NCI-H748 treated with DMSO at 0.1 percent for 48 hours (cell line): ENCODE measurements around the gene NAPSA.
A peak's percentile ranks its signal among the peaks of the same experiment; 100 is the strongest.

Experiments
- DNase-seq: peaks from one replicate; lab custom pipeline; 2025; lab: John Stamatoyannopoulos, UW

Gene NAPSA

DNA sequence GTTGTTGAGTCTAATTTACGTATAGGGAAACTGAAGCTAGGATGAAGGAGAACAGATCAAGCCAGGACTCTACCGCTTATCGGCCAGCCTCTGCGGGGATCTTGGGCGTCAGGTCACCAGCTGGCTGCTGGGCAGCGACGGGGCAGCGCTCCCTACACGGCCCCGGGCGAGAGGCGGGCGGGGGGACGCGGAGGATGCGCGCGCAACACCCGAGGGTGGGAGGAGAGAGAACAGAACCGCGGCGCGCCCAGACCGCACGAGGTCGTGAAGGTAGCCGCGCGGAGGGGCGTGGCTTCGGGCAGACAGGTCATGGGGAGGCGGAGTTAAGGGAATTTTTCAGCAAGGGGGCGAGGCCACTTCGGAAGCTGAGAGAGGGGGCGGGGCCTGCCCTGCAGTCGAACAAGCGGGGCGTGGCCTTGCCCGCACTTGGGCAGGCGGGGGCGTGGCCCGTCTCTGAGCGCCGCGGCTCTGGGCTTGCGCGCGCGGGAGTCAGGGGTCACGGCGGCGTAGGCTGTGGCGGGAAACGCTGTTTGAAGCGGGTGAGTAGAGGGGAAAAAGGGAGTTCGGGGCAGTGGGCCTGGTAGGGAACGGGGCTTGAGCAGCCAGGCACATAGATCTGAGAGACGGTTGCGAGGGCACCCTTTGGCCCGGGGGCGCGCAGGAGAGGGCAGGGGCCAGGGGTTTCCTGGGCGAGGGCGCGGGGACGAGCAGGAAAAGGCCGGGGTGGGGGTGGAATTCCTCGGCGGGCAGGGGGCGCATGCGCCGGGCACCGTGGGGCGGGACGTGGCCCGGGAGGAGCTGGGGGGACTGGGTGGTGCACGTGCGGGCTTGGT, 18.6 kb upstream of the NAPSA start, which contains the start of gene POLD1:
TSS of gene POLD1 (plus strand) at position 496 of the 833 bp plus-strand sequence. CDS start 14,505 bp downstream, outside the sequence.
- peak; percentile 99 for DNase-seq

DNA sequence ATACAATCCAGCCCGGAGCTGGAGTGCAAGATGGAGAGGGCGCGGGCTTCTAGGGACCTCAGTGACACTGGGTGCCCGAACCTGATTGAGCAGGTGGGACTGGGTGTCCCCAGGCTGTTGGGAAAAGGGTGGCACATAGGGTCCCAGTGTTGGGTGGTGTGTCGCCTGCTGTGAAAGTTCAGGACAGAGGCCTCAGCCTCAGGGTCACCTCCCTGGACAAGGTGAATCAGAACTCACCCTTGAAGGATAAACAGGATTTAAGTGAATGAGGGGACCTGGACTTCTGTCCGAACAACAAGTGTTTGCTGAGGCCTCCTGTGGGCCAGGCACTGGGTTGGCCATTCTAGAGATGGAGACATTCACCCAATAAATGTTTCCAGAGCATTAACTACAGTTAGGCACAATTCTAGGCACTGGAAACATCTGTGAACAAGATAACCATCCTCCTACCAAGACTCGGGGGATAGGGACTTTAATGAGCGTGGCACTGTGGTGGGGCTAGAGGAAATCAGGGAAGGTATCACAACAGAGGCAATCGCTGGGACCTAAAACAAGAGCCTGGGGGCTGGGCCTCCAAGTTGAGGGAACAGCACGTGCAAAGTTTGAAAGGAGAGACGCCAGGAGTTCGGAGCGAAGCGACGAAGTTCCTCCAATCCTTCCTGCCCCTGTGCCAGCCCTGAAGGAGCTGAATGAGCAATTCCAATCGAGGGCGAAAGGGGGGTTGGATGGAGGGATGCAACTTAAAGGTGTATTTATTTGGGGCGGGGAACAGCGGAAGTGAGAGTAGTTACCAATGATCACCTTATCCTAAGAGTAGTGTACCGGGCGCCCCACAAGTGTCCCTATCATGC, 17.8 kb upstream of the NAPSA start:
- no peak for DNase-seq

DNA sequence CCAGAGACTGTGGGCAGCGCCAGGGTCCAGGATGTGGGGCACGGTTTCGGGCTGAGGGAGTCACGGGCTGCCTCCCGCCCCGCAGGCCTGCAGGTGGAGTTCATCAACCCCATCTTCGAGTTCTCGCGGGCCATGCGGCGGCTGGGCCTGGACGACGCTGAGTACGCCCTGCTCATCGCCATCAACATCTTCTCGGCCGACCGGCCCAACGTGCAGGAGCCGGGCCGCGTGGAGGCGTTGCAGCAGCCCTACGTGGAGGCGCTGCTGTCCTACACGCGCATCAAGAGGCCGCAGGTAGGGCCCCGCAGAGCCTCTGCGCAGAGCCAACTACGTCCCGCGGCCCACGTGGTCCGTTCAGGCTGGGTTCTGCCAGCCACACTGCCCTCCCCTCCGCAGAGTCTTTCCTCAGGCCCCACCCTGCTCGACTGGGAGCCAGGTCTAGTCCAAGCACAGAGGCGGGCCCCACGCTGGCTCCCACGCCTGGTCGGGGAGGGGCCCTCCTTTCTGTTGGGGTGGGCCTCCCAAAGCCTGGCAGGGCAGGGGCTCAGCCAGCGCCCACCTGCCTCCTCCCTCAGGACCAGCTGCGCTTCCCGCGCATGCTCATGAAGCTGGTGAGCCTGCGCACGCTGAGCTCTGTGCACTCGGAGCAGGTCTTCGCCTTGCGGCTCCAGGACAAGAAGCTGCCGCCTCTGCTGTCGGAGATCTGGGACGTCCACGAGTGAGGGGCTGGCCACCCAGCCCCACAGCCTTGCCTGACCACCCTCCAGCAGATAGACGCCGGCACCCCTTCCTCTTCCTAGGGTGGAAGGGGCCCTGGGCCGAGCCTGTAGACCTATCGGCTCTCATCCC, 16.7 kb upstream of the NAPSA start:
- no peak for DNase-seq

DNA sequence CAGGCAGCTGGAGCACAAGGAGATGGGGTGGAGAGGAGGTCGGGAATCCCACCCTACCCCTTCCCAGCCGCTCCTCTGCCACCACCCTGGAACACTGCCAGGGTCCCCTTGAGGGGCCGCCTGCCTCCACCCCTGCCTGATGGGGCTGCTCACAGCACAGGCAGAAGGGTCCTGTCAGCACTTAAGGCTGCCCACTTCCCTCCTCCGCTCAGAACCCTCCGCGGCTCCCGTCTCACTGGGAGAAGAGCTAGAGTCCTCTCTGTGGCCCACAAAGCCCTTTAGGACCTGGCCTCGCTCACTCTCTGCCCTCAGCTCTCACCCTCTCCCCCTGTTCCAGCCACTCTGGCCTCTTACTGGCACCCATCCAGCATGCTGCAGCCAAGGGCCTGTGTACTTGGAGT, 15.3 kb upstream of the NAPSA start:
- no peak for DNase-seq

DNA sequence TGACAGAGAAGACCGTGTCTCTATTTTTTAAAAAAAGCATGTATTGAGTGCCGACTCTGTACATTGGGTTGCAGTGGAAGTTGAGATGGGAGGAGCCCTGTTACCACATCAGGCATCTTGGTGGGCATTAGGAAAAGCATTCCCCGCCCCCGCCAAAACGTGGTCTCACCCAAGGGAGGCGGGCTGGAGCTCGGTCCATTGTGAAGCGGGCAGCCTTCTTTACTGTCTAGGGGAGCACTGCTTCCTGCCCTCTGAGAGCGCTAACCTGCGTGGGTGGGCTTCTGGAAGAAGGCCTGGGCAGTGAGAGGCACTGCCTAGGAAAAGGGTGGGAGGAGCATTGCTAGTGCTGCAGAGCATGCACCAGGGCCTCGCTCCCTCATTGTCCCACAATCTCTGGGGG, 14.7 kb upstream of the NAPSA start:
- no peak for DNase-seq

GRCh38 chr19:50379602-50380001, 14.2 kb upstream of the NAPSA start:
- no peak for DNase-seq

GRCh38 chr19:50378863-50379236, 13.4 kb upstream of the NAPSA start:
- no peak for DNase-seq

DNA sequence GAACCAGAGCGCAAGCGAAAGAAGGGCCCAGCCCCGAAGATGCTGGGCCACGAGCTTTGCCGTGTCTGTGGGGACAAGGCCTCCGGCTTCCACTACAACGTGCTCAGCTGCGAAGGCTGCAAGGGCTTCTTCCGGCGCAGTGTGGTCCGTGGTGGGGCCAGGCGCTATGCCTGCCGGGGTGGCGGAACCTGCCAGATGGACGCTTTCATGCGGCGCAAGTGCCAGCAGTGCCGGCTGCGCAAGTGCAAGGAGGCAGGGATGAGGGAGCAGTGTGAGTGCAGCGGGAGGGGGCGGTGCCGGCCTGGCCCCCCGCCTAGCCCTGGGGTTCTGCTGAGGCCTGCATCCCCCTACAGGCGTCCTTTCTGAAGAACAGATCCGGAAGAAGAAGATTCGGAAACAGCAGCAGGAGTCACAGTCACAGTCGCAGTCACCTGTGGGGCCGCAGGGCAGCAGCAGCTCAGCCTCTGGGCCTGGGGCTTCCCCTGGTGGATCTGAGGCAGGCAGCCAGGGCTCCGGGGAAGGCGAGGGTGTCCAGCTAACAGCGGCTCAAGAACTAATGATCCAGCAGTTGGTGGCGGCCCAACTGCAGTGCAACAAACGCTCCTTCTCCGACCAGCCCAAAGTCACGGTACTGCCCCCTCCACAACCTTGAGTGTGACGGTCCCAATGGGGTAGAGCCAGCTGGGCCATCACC, 12.9 kb upstream of the NAPSA start:
- DNase-seq: no peak

GRCh38 chr19:50377517-50377916, 12.1 kb upstream of the NAPSA start:
- no peak for DNase-seq

DNA sequence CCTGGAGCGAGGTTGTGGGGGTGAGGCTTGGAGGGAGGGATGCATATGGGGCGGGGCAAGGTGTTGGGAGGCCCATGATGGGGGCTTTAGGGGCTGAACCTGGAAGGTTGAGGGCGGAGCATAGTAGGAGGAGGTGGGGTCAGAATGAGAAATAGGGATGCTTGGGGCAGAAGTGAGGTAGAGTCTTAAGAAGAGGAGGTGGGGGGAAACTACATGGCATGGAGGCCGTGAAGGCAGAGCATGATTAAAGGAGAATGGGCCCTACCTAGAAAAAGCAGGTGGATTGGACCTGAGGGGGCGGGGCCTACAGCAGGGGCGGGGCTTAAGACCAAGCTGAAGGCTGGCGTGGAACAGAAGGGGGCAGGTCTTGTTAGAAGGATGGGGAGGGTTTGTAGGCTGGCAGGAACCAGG, 11.6 kb upstream of the NAPSA start:
- peak; percentile 84 for DNase-seq

DNA sequence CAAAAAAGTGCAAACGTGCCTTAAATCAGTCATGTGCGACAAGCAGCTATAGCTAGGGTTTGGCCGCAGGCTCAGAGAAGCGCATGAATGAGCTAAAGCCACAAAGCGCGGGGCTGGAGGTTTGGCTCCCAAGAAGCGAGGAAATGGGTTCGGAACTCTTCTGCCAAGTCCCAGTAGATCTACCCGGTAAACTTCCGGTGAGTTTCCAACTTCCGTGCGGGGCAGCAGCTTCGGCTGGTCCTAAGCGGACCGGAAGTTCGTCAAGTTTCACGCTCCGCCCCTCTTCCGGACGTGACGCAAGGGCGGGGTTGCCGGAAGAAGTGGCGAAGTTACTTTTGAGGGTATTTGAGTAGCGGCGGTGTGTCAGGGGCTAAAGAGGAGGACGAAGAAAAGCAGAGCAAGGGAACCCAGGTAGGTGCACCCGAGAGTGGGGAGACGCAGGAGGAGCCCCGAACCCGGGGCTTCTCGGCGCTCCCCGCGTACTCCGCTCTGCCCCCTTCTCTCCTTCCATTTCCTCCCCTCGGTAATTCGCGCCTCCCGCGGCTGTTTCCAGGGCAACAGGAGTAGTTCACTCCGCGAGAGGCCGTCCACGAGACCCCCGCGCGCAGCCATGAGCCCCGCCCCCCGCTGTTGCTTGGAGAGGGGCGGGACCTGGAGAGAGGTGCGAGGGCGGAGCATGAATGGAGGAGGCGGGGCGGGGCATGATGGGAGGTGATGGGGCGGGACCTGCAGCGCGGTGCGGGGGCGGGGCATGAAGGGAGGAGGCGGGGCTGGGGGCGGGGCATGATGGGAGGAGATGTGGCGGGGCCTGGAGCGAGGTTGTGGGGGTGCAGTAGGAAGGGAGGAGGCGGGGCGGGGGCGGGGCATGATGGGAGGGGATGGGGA, 11.0 kb upstream of the NAPSA start, which contains the start of gene NR1H2:
TSS of gene NR1H2 (plus strand) at position 292 of the 885 bp plus-strand sequence. CDS start 1,149 bp downstream, outside the sequence.
- DNase-seq: peak; percentile 91

- no peak for DNase-seq
Observed at GRCh38 chr19:50371914-50372475, 6.6 kb upstream of the NAPSA start.

GRCh38 chr19:50368649-50369570, 3.5 kb upstream of the NAPSA start:
- DNase-seq: peak; percentile 74

DNA sequence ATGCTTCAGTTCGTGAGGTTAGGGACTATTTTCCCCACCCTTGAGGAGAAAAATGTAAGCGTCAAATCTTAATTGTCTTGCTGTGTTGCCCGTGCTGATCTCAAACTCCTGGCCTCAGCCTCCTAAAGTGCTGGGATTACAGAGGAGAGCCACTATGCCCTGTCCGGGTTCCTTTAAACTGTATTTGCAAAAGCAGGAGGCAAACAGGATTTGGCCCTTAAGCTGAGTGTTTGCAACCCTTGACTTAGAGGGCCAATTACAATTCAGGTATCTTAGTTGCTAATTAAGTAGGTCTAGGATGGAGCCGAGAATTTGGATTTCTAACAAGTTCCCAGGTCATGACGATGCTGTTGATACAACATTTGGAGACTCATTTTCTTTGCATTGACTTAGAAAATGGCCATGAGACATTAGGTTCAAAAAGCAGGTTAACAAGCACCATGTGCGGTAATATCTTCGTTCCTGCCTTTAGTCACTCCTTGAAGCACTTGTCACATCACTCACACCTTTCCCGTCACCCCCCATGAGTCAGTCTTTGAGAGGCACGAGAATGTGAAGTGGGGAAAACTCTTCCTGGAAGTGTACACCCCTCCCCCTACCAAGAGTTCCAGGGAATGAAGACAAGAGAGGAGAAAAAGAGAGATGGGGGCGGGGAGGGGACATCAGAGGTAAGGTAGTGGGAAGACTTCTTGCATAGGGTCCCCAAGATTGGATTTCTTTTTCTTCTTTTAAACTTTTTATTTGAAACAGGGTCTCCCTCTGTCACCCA, 2.6 kb downstream of the NAPSA start:
- DNase-seq: no peak

GRCh38 chr19:50362030-50362412, 3.4 kb downstream of the NAPSA start:
- DNase-seq: no peak

GRCh38 chr19:50361290-50362029, 4.0 kb downstream of the NAPSA start:
- DNase-seq: no peak

DNA sequence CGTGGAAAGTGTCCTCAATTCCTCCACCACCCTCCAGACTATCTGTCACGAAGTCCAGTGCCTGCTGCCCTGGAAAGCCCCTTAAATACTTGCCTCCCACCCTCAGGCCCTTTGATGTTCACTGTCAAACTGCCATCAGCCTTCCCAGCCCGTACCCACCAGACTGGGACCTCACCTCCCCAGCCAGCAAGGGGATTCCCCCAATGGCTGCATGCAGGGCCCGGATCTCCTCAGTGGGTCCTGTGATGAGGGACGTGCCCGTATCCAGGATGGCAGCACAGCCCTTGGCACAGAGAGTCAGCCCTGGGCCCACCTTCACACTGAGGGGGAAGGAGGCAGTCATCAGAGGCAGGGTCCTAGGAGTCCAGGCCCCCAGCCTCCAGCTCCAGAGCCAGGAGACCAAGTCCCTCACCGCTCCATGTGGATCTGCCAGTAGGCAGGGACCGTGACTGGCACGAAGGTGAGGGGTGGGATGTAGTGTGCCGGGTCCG, 6.1 kb downstream of the NAPSA start:
- DNase-seq: no peak
